ENCODE data around the gene SCN5A.

Gene SCN5A

GRCh38 chr3:38645601-38646000, 3.9 kb downstream of the SCN5A start:
- TF ChIP-seq MAX (IDR thresholded peaks at IDR 0.05) (no peak), TEAD4 (IDR thresholded peaks at IDR 0.05) (no peak), FOXM1 (IDR thresholded peaks at IDR 0.05; ENCODE audit: borderline replicate concordance, low read depth) (no peak), TAF1 (IDR thresholded peaks at IDR 0.05; ENCODE audit: low read depth) (no peak), ZBTB7A (IDR thresholded peaks at IDR 0.05; ENCODE audit: low read depth) (no peak)
- TF ChIP-seq, protein P1, sequence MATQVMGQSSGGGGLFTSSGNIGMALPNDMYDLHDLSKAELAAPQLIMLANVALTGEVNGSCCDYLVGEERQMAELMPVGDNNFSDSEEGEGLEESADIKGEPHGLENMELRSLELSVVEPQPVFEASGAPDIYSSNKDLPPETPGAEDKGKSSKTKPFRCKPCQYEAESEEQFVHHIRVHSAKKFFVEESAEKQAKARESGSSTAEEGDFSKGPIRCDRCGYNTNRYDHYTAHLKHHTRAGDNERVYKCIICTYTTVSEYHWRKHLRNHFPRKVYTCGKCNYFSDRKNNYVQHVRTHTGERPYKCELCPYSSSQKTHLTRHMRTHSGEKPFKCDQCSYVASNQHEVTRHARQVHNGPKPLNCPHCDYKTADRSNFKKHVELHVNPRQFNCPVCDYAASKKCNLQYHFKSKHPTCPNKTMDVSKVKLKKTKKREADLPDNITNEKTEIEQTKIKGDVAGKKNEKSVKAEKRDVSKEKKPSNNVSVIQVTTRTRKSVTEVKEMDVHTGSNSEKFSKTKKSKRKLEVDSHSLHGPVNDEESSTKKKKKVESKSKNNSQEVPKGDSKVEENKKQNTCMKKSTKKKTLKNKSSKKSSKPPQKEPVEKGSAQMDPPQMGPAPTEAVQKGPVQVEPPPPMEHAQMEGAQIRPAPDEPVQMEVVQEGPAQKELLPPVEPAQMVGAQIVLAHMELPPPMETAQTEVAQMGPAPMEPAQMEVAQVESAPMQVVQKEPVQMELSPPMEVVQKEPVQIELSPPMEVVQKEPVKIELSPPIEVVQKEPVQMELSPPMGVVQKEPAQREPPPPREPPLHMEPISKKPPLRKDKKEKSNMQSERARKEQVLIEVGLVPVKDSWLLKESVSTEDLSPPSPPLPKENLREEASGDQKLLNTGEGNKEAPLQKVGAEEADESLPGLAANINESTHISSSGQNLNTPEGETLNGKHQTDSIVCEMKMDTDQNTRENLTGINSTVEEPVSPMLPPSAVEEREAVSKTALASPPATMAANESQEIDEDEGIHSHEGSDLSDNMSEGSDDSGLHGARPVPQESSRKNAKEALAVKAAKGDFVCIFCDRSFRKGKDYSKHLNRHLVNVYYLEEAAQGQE (IDR thresholded peaks at IDR 0.05; ENCODE audit: low read depth): no peak

- TF ChIP-seq MAX (IDR thresholded peaks at IDR 0.05): no peak
These were observed 4.4 kb downstream of the SCN5A start for GRCh38 chr3:38645076-38645475.

DNA sequence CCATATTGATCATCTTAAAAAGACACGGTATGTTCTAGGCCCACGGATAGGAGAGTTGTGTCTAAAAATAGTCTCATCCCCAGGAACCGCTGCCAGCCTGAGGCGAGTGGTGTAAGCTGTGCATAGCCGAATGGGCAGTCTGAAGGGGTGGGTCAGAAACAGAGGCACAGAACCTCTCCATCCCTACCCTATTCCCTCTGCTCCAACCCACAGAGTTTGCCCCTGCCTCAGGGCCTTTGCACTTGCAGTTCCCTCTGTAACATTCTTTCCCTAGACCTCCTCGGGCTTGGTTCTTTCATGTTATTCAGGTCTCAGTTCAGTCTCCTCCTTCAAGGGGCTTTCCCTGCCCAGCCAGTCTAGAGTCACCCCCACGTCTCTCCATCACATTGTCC, 4.8 kb downstream of the SCN5A start:
- TF ChIP-seq CEBPB (IDR thresholded peaks at IDR 0.05) (no peak), RAD21 (IDR thresholded peaks at IDR 0.05; ENCODE audit: low read depth) (no peak), MAX (IDR thresholded peaks at IDR 0.05) (no peak), TEAD4 (IDR thresholded peaks at IDR 0.05) (no peak), EGR1 (IDR thresholded peaks at IDR 0.05) (no peak), ZBTB7A (IDR thresholded peaks at IDR 0.05; ENCODE audit: low read depth) (no peak), EP300 (IDR thresholded peaks at IDR 0.05; ENCODE audit: borderline replicate concordance) (no peak), FOXM1 (IDR thresholded peaks at IDR 0.05; ENCODE audit: borderline replicate concordance, low read depth) (no peak), CREB1 (IDR thresholded peaks at IDR 0.05; ENCODE audit: low read depth) (no peak), YY1 (IDR thresholded peaks at IDR 0.05; ENCODE audit: low read depth) (no peak)
- TF ChIP-seq, protein P2, sequence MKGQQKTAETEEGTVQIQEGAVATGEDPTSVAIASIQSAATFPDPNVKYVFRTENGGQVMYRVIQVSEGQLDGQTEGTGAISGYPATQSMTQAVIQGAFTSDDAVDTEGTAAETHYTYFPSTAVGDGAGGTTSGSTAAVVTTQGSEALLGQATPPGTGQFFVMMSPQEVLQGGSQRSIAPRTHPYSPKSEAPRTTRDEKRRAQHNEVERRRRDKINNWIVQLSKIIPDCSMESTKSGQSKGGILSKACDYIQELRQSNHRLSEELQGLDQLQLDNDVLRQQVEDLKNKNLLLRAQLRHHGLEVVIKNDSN (IDR thresholded peaks at IDR 0.05): no peak
- TF ChIP-seq, protein P1 (IDR thresholded peaks at IDR 0.05; ENCODE audit: low read depth): no peak

- no peak for TF ChIP-seq TCF12 (IDR thresholded peaks at IDR 0.05; ENCODE audit: low read depth)
- TF ChIP-seq FOXM1 (IDR thresholded peaks at IDR 0.05; ENCODE audit: borderline replicate concordance, low read depth): no peak
- no peak for TF ChIP-seq RAD21 (IDR thresholded peaks at IDR 0.05; ENCODE audit: low read depth)
- no peak for TF ChIP-seq TEAD4 (IDR thresholded peaks at IDR 0.05)
- no peak for TF ChIP-seq EGR1 (IDR thresholded peaks at IDR 0.05)
- no peak for TF ChIP-seq MAX (IDR thresholded peaks at IDR 0.05)
- TF ChIP-seq NFIC (IDR thresholded peaks at IDR 0.05): no peak
- TF ChIP-seq CEBPB (IDR thresholded peaks at IDR 0.05): no peak
- TF ChIP-seq, protein P2 (IDR thresholded peaks at IDR 0.05): no peak
- no peak for TF ChIP-seq TAF1 (IDR thresholded peaks at IDR 0.05; ENCODE audit: low read depth)
- TF ChIP-seq CREB1 (IDR thresholded peaks at IDR 0.05; ENCODE audit: low read depth): no peak
- TF ChIP-seq YY1 (IDR thresholded peaks at IDR 0.05; ENCODE audit: low read depth): no peak
- TF ChIP-seq, protein P1 (IDR thresholded peaks at IDR 0.05; ENCODE audit: low read depth): no peak
These were observed 5.3 kb downstream of the SCN5A start for GRCh38 chr3:38644016-38644661.

Measured in Ishikawa (cell line).